ENCODE results near the gene UFC1. TPM values are rescaled to one million over a fixed set of nuclear protein-coding genes. Genes with fewer than 3 reads are reported as not detected.

Gene UFC1
- total and polyA plus RNA-seq, 2 donors (not counting 3 experiments of a cell fraction or from before 2014, with no cell fraction given): 102 to 149 TPM

GRCh38 chr1:161179698-161180097 is 25.9 kb downstream of the UFC1 start:
- Histone ChIP-seq H3K36me3 (ENCODE audit: control insufficient read depth in 2 of 2, extremely low read depth in 1 of 2, insufficient read depth in 2 of 2, low read length in 2 of 2) (no peaks in the 10 kb centered on the region), H2AFZ (ENCODE audit: low read depth, low read length) (no peak overlapping the region), H3K79me2 (ENCODE audit: control insufficient read depth, insufficient read depth, low read length) (peaks cover 8% of the 10 kb centered on the region), H3K27ac (ENCODE audit: insufficient read depth, low read depth, low read length) (no peak overlapping the region), H3K9ac (replicated peaks; ENCODE audit: extremely low read depth, insufficient read depth, low read length) (no peak overlapping the region), H3K4me1 (ENCODE audit: control insufficient read depth, extremely low read depth, insufficient read depth, low read length) (peaks cover 18% of the 10 kb centered on the region), H4K20me1 (replicated peaks; ENCODE audit: control insufficient read depth, extremely low read depth, insufficient read depth, low read length) (no peaks in the 10 kb centered on the region), H3K4me2 (ENCODE audit: insufficient read depth, low read length) (no peak overlapping the region), H3K9me1 (replicated peaks; ENCODE audit: control insufficient read depth, extremely low read depth, insufficient read depth, low read length) (no peaks in the 10 kb centered on the region), H3K27me3 (ENCODE audit: control insufficient read depth in 2 of 2, insufficient read depth in 2 of 2, low read length in 2 of 2) (no peaks in the 10 kb centered on the region), H3K9me3 (replicated peaks; ENCODE audit: control insufficient read depth, insufficient read depth, low read length) (no peaks in the 10 kb centered on the region), H3K4me3 (replicated peaks in 1 of 3; ENCODE audit: insufficient read depth in 1 of 3, low read depth in 1 of 3, low read length in 3 of 3) (no peak overlapping the region)
- DNase-seq (ENCODE audit: low read depth, low spot score): no peak
- FAIRE-seq: no peak
- ChIA-PET CTCF (interaction anchor here (1.6 to 2.7 kb wide), 3 partner anchors 14 to 203 kb away, joined by 3 to 10 read pairs (median 6); partner anchors contain the start of gene PPOX), POLR2A (interaction anchor here (0.7 kb wide), 1 partner anchor 13 kb away, joined by 5 read pairs; the partner anchor contains the start of gene PPOX)
- intact Hi-C loops (cut with micrococcal nuclease) (no loop called here), dilution Hi-C loops (cut with MboI; ENCODE audit: extremely low pct_ligation_motif_present, low sequenced_read_pairs) (no loop called here)
- TF ChIP-seq MAX (IDR thresholded peaks at IDR 0.05; ENCODE audit: insufficient read depth, insufficient read length): no peak
- no peak for TF ChIP-seq JUN (IDR thresholded peaks at IDR 0.05; ENCODE audit: borderline replicate concordance, insufficient read depth, insufficient read length, low read depth)
- no peak for TF ChIP-seq MYC (IDR thresholded peaks at IDR 0.05; ENCODE audit: low read depth, low read length)
- TF ChIP-seq EZH2 (IDR thresholded peaks at IDR 0.05; ENCODE audit: borderline replicate concordance, low read depth, low read length, severe bottlenecking): no peak
- TF ChIP-seq, protein P1, sequence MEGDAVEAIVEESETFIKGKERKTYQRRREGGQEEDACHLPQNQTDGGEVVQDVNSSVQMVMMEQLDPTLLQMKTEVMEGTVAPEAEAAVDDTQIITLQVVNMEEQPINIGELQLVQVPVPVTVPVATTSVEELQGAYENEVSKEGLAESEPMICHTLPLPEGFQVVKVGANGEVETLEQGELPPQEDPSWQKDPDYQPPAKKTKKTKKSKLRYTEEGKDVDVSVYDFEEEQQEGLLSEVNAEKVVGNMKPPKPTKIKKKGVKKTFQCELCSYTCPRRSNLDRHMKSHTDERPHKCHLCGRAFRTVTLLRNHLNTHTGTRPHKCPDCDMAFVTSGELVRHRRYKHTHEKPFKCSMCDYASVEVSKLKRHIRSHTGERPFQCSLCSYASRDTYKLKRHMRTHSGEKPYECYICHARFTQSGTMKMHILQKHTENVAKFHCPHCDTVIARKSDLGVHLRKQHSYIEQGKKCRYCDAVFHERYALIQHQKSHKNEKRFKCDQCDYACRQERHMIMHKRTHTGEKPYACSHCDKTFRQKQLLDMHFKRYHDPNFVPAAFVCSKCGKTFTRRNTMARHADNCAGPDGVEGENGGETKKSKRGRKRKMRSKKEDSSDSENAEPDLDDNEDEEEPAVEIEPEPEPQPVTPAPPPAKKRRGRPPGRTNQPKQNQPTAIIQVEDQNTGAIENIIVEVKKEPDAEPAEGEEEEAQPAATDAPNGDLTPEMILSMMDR (IDR thresholded peaks at IDR 0.05; ENCODE audit: extremely low read depth in 1 of 2, insufficient read depth in 1 of 2, low read depth in 1 of 2, low read length in 2 of 2): no peak
- TF ChIP-seq FOS (IDR thresholded peaks at IDR 0.05; ENCODE audit: borderline replicate concordance, insufficient read depth, low read length): no peak
- no peak for TF ChIP-seq POLR2A (IDR thresholded peaks at IDR 0.05; ENCODE audit: low read depth, low read length)
- TF ChIP-seq POLR2AphosphoS5 (IDR thresholded peaks at IDR 0.05; ENCODE audit: insufficient read depth, low read depth, low read length): no peak
- no peak for TF ChIP-seq GATA2 (IDR thresholded peaks at IDR 0.05; ENCODE audit: insufficient read depth, insufficient read length, low read depth, low read length)
- no TSS peak for BruUV-seq (replicated peaks)

Measured in endothelial cell of umbilical vein (primary cell).